Mesenchymal stem cell (in vitro differentiated cells and primary cell): Measurements from ENCODE around the gene ATF6.

Experiments
- DNase-seq: peaks from one replicate; pipeline ENCODE4 v3.0.0-alpha.2; 2013
- H2AFZ ChIP-seq: one replicate; pipeline ENCODE4 v1.6.1; 2013; ENCODE audit warnings: low read depth, mild to moderate bottlenecking, control low read depth, inconsistent platforms, low read length, moderate library complexity
- H2AK5ac ChIP-seq: 2 replicates; pipeline ENCODE4 v1.6.1; 2013; ENCODE audit warnings: low read length, moderate library complexity, mild to moderate bottlenecking, inconsistent platforms; ENCODE audit not compliant: severe bottlenecking
- H2BK120ac ChIP-seq: one replicate; pipeline ENCODE4 v1.6.1; 2013; ENCODE audit warnings: low read depth, mild to moderate bottlenecking, inconsistent platforms, low read length, moderate library complexity
- H2BK12ac ChIP-seq, 2 experiments: one replicate each; pipeline ENCODE4 v1.6.1; 2013; ENCODE audit warnings: inconsistent platforms in 2 of 2, low read length in 2 of 2, mild to moderate bottlenecking in 2 of 2, moderate library complexity in 2 of 2, control low read depth in 1 of 2
- H2BK15ac ChIP-seq: one replicate; pipeline ENCODE4 v1.6.1; 2013; ENCODE audit warnings: mild to moderate bottlenecking, low read depth, inconsistent platforms; ENCODE audit not compliant: poor library complexity, severe bottlenecking
- H2BK5ac ChIP-seq: 2 replicates; pipeline ENCODE4 v1.6.1; 2013; ENCODE audit warnings: low read depth, mild to moderate bottlenecking, low read length, control low read depth, inconsistent platforms; ENCODE audit not compliant: poor library complexity, severe bottlenecking
- H3K14ac ChIP-seq, 2 experiments: one replicate each; pipeline ENCODE4 v1.6.1; 2013; ENCODE audit warnings: inconsistent platforms in 2 of 2, low read length in 2 of 2, control low read depth in 1 of 2, mild to moderate bottlenecking in 1 of 2, moderate library complexity in 1 of 2
- H3K18ac ChIP-seq, 2 experiments: one replicate each; pipeline ENCODE4 v1.6.1; 2013; ENCODE audit warnings: inconsistent platforms in 2 of 2, low read length in 2 of 2, control low read depth in 1 of 2, low read depth in 1 of 2, mild to moderate bottlenecking in 1 of 2
- H3K23ac ChIP-seq, 2 experiments: one replicate each; pipeline ENCODE4 v1.6.1; 2013; ENCODE audit warnings: inconsistent platforms in 2 of 2, low read length in 2 of 2, mild to moderate bottlenecking in 2 of 2, moderate library complexity in 2 of 2, control low read depth in 1 of 2
- H3K27ac ChIP-seq: 2 replicates; pipeline ENCODE4 v1.5.1; 2013; ENCODE audit warnings: mild to moderate bottlenecking, moderate library complexity, low read length, control low read depth, inconsistent platforms; ENCODE audit not compliant: poor library complexity, severe bottlenecking
- H3K27me3 ChIP-seq, 2 experiments: 2 replicates each; pipeline versions ENCODE4 v1.6.1 to v1.7.0; 2013; ENCODE audit warnings: low read length in 2 of 2, mild to moderate bottlenecking in 2 of 2, moderate library complexity in 2 of 2, control low read depth in 1 of 2, inconsistent platforms in 1 of 2; ENCODE audit not compliant: control insufficient read depth in 1 of 2, insufficient read depth in 1 of 2
- H3K36me3 ChIP-seq, 2 experiments: 2 replicates each; pipeline versions ENCODE4 v1.6.1 to v1.7.0; 2013; ENCODE audit warnings: low read length in 2 of 2, control low read depth in 1 of 2, inconsistent platforms in 1 of 2, low read depth in 1 of 2, mild to moderate bottlenecking in 1 of 2; ENCODE audit not compliant: insufficient read depth in 2 of 2, control insufficient read depth in 1 of 2
- H3K4ac ChIP-seq, 2 experiments: one replicate each; pipeline ENCODE4 v1.6.1; 2013; ENCODE audit warnings: inconsistent platforms in 2 of 2, low read length in 2 of 2, mild to moderate bottlenecking in 2 of 2, moderate library complexity in 2 of 2, control low read depth in 1 of 2, low read depth in 1 of 2
- H3K4me1 ChIP-seq: 2 replicates; pipeline ENCODE4 v1.6.1; 2013; ENCODE audit warnings: low read depth, low read length, control low read depth; ENCODE audit not compliant: control insufficient read depth, insufficient read depth
- H3K4me2 ChIP-seq: 2 replicates; pipeline ENCODE4 v1.6.1; 2013; ENCODE audit warnings: low read length, mild to moderate bottlenecking, inconsistent platforms; ENCODE audit not compliant: poor library complexity, severe bottlenecking
- H3K4me3 ChIP-seq, 2 experiments: 2 replicates each; pipeline versions ENCODE4 v1.5.1 to v1.7.0; 2013; ENCODE audit warnings: low read length in 2 of 2, mild to moderate bottlenecking in 2 of 2, control low read depth in 1 of 2, low read depth in 1 of 2; ENCODE audit not compliant: insufficient read depth in 1 of 2
- H3K79me1 ChIP-seq: replicated peaks from 2 replicates; pipeline ENCODE4 v1.6.1; 2013; ENCODE audit warnings: mild to moderate bottlenecking, control low read depth, low read length, inconsistent platforms; ENCODE audit not compliant: poor library complexity, severe bottlenecking
- H3K9ac ChIP-seq: 2 replicates; pipeline ENCODE4 v1.7.0; 2013; ENCODE audit warnings: mild to moderate bottlenecking, low read length, moderate library complexity
- H3K9me3 ChIP-seq: 2 replicates; pipeline ENCODE4 v1.7.0; 2013; ENCODE audit warnings: mild to moderate bottlenecking, low read length; ENCODE audit not compliant: control insufficient read depth
- H4K8ac ChIP-seq: one replicate; pipeline ENCODE4 v1.6.1; 2013; ENCODE audit warnings: inconsistent platforms, mild to moderate bottlenecking, low read length, moderate library complexity
- H4K91ac ChIP-seq: one replicate; pipeline ENCODE4 v1.6.1; 2013; ENCODE audit warnings: mild to moderate bottlenecking, low read length, inconsistent platforms
- WGBS: methylation state at CpG from one replicate; pipeline ENCODE4 v1.1.7; 2013; ENCODE audit warnings: mixed read lengths; 5-methylcytosine and 5-hydroxymethylcytosine counted together

The ATF6 gene

GRCh38 chr1:161970633-161971032, 204.5 kb downstream of the ATF6 start:
- H4K91ac ChIP-seq = no peak overlapping the region
- H2BK15ac ChIP-seq = no peak overlapping the region
- no peak overlapping the region for H4K8ac ChIP-seq
- H2AFZ ChIP-seq = no peak overlapping the region
- no peak overlapping the region for H3K9ac ChIP-seq
- H3K4ac ChIP-seq = no peak overlapping the region
- no peak overlapping the region for H3K27ac ChIP-seq
- H3K9me3 ChIP-seq = no peaks in the 10 kb centered on the region
- no peak overlapping the region for H2BK120ac ChIP-seq
- H3K23ac ChIP-seq = no peak overlapping the region
- WGBS = 53% methylated on average over 2 of the region's 3 CpGs
- H3K4me1 ChIP-seq = peaks cover 24% of the 10 kb centered on the region
- H3K27me3 ChIP-seq = peaks cover 0 to 11% of the 10 kb centered on the region in 2 experiments
- H2BK5ac ChIP-seq = no peak overlapping the region
- no peaks in the 10 kb centered on the region for H3K36me3 ChIP-seq
- H2BK12ac ChIP-seq = no peak overlapping the region
- H3K18ac ChIP-seq = no peak overlapping the region
- no peak overlapping the region for H3K14ac ChIP-seq
- no peak overlapping the region for H3K4me2 ChIP-seq
- H2AK5ac ChIP-seq = peak overlapping the region; percentile 44
- no peaks in the 10 kb centered on the region for H3K79me1 ChIP-seq
- no peak overlapping the region for H3K4me3 ChIP-seq
- no peak for DNase-seq

GRCh38 chr1:161972828-161973227, 206.7 kb downstream of the ATF6 start:
- Histone ChIP-seq H3K36me3 (no peaks in the 10 kb centered on the region), H4K8ac (no peak overlapping the region), H3K4me3 (no peak overlapping the region), H2BK120ac (no peak overlapping the region), H2BK12ac (no peak overlapping the region), H2BK15ac (no peak overlapping the region), H2BK5ac (no peak overlapping the region), H3K27me3 (peaks cover 0 to 16% of the 10 kb centered on the region in 2 experiments), H3K79me1 (no peaks in the 10 kb centered on the region), H3K27ac (no peak overlapping the region), H3K9ac (no peak overlapping the region), H3K4ac (no peak overlapping the region), H3K18ac (no peak overlapping the region), H3K4me1 (peaks cover 23% of the 10 kb centered on the region), H3K4me2 (no peak overlapping the region), H3K9me3 (no peaks in the 10 kb centered on the region), H3K23ac (no peak overlapping the region), H3K14ac (no peak overlapping the region), H4K91ac (no peak overlapping the region), H2AK5ac (no peak overlapping the region), H2AFZ (no peak overlapping the region)
- 93% methylated on average over 9 of the region's 9 CpGs for WGBS
- DNase-seq = no peak

- 89% methylated on average over 7 of the region's 9 CpGs for WGBS
- no peaks in the 10 kb centered on the region for H3K79me1 ChIP-seq
- H3K4me1 ChIP-seq = peaks cover 21% of the 10 kb centered on the region
- H3K4me3 ChIP-seq = no peak overlapping the region
- no peak overlapping the region for H4K91ac ChIP-seq
- DNase-seq = no peak
- H3K9me3 ChIP-seq = no peaks in the 10 kb centered on the region
- no peak overlapping the region for H2AFZ ChIP-seq
- no peak overlapping the region for H3K4me2 ChIP-seq
- H4K8ac ChIP-seq = no peak overlapping the region
- no peak overlapping the region for H3K9ac ChIP-seq
- no peak overlapping the region for H3K23ac ChIP-seq
- no peak overlapping the region for H3K4ac ChIP-seq
- H2BK120ac ChIP-seq = no peak overlapping the region
- H3K27me3 ChIP-seq = peaks cover 0 to 16% of the 10 kb centered on the region in 2 experiments
- no peak overlapping the region for H3K14ac ChIP-seq
- H2BK15ac ChIP-seq = no peak overlapping the region
- H3K27ac ChIP-seq = no peak overlapping the region
- H2AK5ac ChIP-seq = no peak overlapping the region
- no peak overlapping the region for H2BK5ac ChIP-seq
- H3K18ac ChIP-seq = no peak overlapping the region
- H2BK12ac ChIP-seq = no peak overlapping the region
- H3K36me3 ChIP-seq = no peaks in the 10 kb centered on the region
Measured at GRCh38 chr1:161973924-161974845, 208.1 kb downstream of the ATF6 start.

- Histone ChIP-seq H3K9me3 (no peaks in the 10 kb centered on the region), H4K91ac (no peak overlapping the region), H3K18ac (no peak overlapping the region), H3K4me3 (no peak overlapping the region), H2AK5ac (no peak overlapping the region), H2BK120ac (no peak overlapping the region), H2AFZ (no peak overlapping the region), H4K8ac (no peak overlapping the region), H3K27ac (no peak overlapping the region), H3K27me3 (peaks cover 0 to 9% of the 10 kb centered on the region in 2 experiments), H2BK12ac (no peak overlapping the region), H3K79me1 (no peaks in the 10 kb centered on the region), H3K4me2 (no peak overlapping the region), H3K4ac (no peak overlapping the region), H3K4me1 (peaks cover 2% of the 10 kb centered on the region), H3K23ac (no peak overlapping the region), H3K9ac (no peak overlapping the region), H2BK15ac (no peak overlapping the region), H3K14ac (no peak overlapping the region), H3K36me3 (peaks cover 13 to 15% of the 10 kb centered on the region in 2 experiments), H2BK5ac (no peak overlapping the region)
- WGBS = 94% methylated on average over 31 of the region's 31 CpGs
- DNase-seq = no peak
Measured at GRCh38 chr1:161978011-161978790, 212.1 kb downstream of the ATF6 start.
